D341Med (cell line): ENCODE results near the gene NUDT8.
A peak's percentile ranks its signal among the peaks of the same experiment; 100 is the strongest.
"Not testable (repeated sequence)": the region's sequence is repeated elsewhere in the genome, so short reads cannot be mapped to it uniquely, and the experiment has no call there.

Source experiments
- DNase-seq: peaks from one replicate; pipeline ENCODE4 v3.0.0; 2012; ENCODE audit warnings: low spot score

The NUDT8 gene

GRCh38 chr11:67613313-67613959 is 16.3 kb downstream of the NUDT8 start:
- DNase-seq = no peak

GRCh38 chr11:67612751-67613150 is 17.0 kb downstream of the NUDT8 start:
- DNase-seq = no peak

- DNase-seq = no peak
Measured at GRCh38 chr11:67611704-67612587, 17.8 kb downstream of the NUDT8 start.

DNA sequence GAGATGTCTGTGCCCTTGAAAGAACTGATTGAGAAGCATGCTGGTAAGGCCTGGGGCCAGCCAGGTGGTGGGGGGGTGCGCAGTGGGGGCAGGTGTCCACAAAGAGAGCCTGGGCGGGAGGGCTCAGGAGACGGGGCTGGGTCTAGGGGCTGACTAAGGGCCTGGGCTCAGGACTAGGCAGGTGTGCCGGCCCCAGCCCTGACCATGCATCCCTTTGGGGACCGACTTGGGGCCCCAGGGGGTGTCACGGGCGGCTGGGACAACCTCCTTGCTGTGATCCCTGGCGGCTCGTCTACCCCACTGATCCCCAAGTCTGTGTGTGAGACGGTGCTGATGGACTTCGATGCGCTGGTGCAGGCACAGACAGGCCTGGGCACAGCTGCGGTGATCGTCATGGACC is 18.6 kb downstream of the NUDT8 start:
- no peak for DNase-seq

DNA sequence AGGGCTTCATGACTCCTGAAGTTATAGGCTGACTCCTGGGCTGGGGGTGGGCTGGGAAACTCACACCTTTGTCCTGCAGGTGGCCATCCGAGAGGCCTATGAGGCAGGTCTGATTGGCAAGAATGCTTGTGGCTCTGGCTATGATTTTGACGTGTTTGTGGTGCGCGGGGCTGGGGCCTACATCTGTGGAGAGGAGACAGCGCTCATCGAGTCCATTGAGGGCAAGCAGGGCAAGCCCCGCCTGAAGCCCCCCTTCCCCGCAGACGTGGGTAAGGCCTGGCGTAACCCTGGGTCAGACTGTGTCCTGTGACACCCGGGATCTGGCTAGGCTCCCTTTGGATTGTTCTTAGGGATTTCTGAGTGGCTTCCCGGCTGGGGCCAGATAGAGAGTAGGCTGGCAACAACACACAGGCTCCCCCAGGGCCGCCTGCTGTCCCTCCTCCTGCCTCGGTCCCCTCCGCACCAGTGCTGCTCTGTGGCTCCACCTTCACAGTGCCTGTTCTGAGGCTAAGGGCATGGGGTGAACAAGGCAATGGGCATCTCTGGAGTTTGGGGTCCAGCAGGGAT is 19.4 kb downstream of the NUDT8 start:
- DNase-seq = no peak

- DNase-seq = no peak
Measured at GRCh38 chr11:67609316-67609715, 20.4 kb downstream of the NUDT8 start.

GRCh38 chr11:67608486-67608885 is 21.3 kb downstream of the NUDT8 start:
- DNase-seq = no peak

DNA sequence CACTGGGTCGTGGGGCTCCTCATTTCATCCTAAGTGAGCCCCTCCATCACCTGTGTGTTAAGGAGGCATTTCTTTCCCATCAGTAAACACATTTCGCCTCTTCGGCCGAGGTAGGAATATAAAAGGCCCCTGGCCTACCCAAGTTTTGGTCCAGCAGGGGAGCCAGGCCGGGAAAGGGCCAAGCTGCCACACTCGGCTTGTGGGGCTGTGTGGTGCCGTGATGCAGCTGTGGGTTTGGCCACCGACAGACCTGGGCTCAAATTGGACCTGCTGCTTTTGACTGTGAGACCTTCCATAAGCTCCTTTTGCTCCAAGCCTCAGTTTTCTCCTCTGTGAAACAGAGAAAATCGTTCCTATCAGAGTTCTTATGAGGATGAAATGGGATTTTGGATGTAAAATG is 22.2 kb downstream of the NUDT8 start:
- no peak for DNase-seq

GRCh38 chr11:67606492-67607295 is 23.0 kb downstream of the NUDT8 start, which contains the start of gene NDUFV1:
Gene NDUFV1, plus strand, starts transcription at chr11:67606936. Its CDS starts 69 bp downstream, at chr11:67607005.
- DNase-seq = peak; percentile 95

DNA sequence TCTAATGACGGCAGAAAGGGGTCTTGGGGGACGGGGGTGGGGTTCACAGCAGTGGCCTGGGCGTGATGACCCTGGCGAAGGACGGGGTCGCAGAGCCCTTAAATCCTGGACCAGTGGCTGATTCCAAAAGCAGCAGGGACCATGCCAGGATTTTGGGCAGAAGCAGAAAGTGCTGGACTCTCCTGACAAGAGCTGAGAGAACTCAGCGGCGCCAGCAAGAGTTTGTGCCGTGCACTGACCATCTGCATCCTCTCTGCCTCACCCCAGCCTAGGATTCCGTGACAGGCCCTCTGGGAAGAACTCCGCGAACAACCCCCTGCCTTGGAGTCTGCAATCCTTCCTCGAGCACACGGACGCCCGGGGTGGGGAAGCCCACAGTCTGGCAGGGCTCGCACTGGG is 23.6 kb downstream of the NUDT8 start:
- no peak for DNase-seq

DNA sequence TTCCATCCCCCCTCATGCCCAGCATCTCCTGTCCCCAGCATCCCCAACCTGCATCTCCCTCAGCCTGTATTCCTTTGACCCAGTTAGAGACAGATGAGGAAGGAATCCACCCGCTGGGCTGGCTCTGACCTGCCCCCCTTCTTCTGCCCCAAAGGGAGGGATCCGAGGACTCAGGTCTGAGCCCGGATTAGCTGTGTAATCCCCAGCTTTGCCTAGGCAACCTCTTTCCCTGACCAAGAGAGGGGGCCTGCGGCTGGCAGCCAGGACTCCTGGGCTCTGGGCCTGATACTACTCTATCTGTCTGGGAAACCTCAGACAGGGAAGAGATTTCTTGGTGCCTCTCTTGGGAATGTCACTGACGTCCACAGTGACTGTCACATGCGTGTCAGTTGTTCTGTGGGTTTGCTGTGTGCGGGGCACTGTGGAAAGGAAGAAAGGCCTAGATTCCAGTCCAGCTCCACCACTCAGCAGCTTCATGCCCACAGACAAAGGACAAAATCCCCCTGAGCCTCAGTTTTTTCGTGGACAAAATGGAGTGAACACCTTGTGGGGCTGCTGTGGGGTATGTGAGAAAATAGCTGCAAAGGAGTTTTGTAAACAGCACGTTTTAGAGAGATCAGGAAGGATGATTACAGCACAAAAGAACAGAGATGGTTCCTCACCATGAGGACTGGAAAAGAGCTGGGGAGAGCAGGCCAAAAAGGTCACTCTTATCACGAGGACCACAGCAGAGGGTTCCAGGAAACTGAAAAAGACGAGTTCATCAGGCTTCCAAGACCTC is 24.3 kb downstream of the NUDT8 start:
- peak; percentile 84 for DNase-seq

DNA sequence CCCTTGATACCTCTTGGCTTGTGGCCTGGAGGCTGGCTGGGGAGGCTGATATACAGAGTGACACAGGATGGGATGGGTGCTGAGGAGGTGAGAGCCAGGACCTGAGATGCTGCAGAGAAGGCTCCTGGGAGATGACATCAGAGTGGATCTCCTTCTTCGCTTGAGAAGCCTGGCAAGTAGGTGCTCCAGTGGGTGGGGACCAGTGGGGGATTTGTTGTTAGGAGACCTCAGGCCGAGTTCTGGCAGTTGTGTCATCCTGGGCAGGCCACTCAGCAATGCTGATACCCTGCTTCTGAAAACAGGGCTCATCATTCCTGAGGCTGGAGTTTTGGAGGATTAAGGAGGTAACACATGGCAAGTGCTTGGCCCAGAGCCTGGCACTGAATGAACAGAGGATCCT is 24.9 kb downstream of the NUDT8 start:
- DNase-seq = peak; percentile 60

DNA sequence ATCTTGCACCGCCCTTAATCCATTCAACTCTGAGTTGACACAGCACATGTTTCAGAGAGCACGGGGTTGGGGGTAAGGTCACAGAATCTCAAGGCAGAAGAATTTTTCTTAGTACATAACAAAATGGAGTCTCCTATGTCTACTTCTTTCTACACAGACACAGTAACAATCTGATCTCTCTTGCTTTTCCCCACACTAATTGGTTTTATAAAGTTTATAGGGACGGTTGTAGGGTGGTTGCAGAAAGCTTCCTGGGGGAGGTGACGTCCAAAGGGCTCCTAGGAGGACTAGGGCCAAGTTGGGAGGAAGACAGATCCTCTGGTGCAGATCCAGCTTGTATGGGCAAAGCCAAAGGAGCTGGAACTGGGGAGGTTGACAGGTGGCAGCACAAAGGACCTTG is 25.6 kb downstream of the NUDT8 start:
- DNase-seq = not testable (repeated sequence)

GRCh38 chr11:67601098-67601497 is 28.6 kb downstream of the NUDT8 start:
- no peak for DNase-seq

DNA sequence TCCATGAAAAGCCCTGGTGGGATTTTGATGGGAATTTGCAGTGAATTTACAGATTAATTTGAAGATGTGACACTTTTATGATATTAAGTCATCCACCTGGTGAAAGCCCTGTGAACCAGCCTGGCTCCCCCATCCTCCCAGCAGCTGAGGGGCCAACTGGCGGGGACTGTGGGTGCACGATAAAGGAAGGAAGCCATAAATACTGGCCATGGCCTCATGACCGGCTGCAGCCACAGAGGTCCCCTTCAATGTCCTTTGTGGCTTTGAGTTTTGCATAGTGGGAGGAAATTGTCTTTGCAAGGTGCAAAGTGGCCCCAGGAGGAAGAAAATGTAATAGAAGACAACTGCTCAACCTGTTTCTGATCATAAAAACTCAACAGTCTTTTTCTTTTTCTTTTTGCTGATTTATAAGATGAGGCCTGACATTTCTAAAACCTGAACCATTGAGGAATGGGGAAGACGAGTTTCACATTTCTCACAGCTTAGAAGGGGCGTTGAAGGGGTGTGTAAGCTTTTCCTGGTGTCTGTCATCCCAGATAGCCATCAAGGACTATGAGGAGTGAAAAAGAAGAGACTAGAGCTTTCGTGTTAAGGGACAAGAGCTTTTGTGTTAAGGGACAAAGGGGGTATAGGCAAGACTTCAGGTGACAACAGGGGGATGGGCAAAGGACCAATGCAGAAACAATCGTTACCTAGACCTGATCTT is 29.3 kb downstream of the NUDT8 start:
- DNase-seq = no peak

DNA sequence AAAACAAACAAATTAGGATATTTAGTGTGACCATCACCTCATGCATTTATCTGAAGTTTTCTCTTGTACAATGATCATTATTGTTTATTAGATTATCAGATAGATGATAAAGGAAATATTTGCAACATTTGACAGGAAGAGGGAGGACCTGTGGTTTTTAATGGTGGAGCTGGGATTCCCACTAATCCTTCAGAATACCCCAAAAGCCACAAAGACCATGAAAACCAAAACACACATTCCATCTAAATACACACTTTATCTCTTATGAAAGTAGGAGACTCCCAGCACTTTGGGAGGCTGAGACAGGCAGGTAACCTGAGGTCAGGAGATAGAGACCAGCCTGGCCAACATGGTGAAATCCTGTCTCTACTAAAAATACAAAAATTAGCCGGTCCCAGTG is 30.6 kb downstream of the NUDT8 start:
- DNase-seq = no peak

- not testable (repeated sequence) for DNase-seq
Measured at GRCh38 chr11:67597963-67598362, 31.8 kb downstream of the NUDT8 start.

DNA sequence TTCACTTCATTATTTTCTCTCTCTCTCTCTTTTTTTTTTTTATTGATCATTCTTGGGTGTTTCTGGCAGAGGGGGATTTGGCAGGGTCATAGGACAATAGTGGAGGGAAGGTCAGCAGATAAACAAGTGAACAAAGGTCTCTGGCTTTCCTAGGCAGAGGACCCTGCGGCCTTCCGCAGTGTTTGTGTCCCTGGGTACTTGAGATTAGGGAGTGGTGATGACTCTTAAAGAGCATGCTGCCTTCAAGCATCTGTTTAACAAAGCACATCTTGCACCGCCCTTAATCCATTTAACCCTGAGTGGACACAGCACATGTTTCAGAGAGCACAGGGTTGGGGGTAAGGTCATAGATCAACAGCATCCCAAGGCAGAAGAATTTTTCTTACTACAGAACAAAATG is 32.3 kb downstream of the NUDT8 start:
- not testable (repeated sequence) for DNase-seq

DNA sequence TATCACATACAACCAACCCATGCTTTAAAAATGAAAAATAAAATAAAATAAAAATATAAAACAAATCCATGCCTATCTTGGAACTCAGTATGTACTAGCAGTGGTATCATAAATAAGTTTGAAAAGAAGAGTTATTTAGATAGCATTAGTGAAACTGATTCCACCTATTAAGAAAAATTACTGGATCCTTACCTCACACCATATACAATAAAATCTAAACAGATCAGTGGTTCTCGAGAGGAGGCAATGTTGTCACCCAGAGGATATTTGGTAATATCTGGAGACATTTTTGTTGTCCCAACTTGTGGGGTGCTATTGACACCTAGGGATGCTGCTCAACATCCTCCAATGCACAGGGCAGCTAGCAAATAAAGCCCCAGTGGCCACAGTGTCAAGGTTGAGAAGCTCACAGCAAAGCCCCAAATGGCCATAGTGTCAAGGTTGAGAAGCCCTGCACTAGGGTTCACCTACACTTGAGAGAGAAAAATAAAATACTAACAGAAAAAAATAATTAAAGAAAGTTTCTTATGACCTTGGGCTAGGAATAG is 32.9 kb downstream of the NUDT8 start:
- DNase-seq = no peak

DNA sequence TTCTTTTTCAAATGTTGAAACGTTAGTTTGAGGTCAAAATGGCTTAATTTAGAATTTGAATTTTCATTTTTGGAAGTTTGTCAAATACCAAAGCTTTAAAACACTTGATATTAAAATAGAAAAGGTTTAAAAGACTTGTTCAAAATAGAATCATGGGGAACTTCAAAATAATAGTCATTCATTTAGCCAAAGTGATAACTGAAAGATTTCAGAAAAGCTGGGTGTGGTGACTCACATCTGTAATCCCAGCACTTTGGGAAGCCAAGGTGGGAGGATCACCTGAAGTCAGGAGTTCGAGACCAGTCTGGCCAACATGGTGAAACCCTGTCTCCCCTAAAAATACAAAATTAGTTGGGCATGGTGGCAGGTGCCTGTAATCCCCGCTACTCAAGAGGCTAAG is 35.3 kb downstream of the NUDT8 start:
- no peak for DNase-seq

DNA sequence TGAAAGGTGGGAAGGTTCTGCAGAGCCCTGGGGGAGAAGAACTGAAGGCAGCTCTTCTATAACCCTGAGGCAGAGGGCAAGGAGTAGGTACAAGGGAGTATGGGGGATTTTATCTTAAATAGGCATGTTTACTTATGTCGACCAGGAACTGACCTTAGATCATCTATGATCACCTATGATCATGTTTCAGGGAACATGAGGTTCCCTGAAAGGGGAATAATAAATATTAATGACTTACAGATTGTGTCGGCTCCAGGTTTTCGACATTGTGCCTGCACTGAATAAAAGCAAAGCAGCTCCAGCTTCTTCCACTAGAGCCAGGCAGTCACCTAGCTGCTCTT is 36.2 kb downstream of the NUDT8 start:
- no peak for DNase-seq
